Bronchial epithelial cell (primary cell): ENCODE results near the gene FAM3D. TPM values are rescaled to one million over a fixed set of nuclear protein-coding genes. Genes with fewer than 3 reads are reported as not detected.

Experiments used
- DNase-seq: peaks from one replicate; pipeline ENCODE4 v3.0.0-alpha.2; 2010; ENCODE audit warnings: low read depth
- FAIRE-seq: peaks from 2 replicates; lab custom pipeline; 2011; peaks lifted over from hg19 to GRCh38; lab: Jason Lieb, UNC
- H3K27me3 ChIP-seq: 2 replicates; pipeline ENCODE4 v1.5.1; 2011; ENCODE audit warnings: low read length; ENCODE audit not compliant: control insufficient read depth, insufficient read depth
- H3K36me3 ChIP-seq: 2 replicates; pipeline ENCODE4 v1.5.1; 2011; ENCODE audit warnings: low read length; ENCODE audit not compliant: control insufficient read depth, insufficient read depth
- H3K4me3 ChIP-seq: 2 replicates; pipeline ENCODE4 v1.5.1; 2011; ENCODE audit warnings: mild to moderate bottlenecking, low read depth, low read length, control low read depth
- CTCF ChIP-seq: IDR thresholded peaks from 2 replicates; pipeline ENCODE4 v1.5.1; 2011; ENCODE audit warnings: mild to moderate bottlenecking, moderate library complexity, low read length, control low read depth, inconsistent platforms; ENCODE audit not compliant: insufficient read depth, severe bottlenecking
- total RNA-seq: library from RNA; depleted of rRNA; stranded (reverse); fragments of >200 nt; gene quantifications from 2 replicates; pipeline ENCODE4 v1.2.1, GENCODE V29; 2014

FAM3D gene
- total RNA-seq, 1 donor from 2014 or later, result 5.3 TPM

DNA sequence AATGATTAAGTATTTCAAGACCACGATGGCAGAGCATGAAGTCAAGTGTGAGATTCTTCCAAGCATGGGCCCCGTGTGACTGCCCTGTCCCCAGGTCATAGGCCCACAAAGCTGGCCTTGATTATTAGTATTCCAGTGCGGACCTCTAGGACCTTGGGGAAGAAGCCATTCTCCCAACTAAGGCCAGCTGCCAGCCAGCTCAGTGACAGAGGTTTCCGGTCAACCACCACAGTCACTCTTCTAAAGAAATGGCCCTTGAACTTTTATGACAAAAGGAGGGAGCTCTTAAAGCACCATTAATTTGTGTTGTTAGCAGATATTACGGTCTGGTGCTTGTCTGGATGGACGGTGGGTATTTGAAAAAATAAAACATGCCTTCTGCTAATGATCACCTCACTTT is 28.0 kb downstream of the FAM3D start:
- DNase-seq, result no peak
- no peak for FAIRE-seq

DNA sequence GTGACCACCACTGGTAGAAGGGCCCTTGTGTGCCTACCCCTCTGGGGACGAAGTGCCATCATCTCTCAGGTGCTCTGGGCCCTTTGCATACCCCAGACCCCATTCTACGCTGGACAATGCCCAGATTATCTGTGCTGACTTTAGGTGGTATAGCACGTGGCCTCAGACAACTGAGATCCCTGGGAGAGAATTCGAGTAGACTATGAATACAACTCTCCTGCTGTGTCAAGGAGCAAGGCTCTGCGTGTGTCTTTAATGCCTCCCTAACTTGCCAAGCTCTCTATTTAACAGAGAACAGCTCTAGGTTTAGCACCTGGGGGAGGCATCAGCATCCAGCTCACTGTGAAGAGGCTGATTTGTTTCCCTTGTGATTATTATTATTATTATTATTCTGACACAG is 29.1 kb downstream of the FAM3D start:
- no peak for FAIRE-seq
- no peak overlapping the region for H3K4me3 ChIP-seq
- H3K36me3 ChIP-seq, result no peaks in the 10 kb centered on the region
- no peak for DNase-seq
- TF ChIP-seq CTCF, result no peak
- no peaks in the 10 kb centered on the region for H3K27me3 ChIP-seq

More for the DNA sequence above, 28.0 kb downstream of the FAM3D start:
- TF ChIP-seq CTCF, result no peak
- Histone ChIP-seq H3K36me3 (no peaks in the 10 kb centered on the region), H3K27me3 (no peaks in the 10 kb centered on the region), H3K4me3 (no peak overlapping the region)

DNA sequence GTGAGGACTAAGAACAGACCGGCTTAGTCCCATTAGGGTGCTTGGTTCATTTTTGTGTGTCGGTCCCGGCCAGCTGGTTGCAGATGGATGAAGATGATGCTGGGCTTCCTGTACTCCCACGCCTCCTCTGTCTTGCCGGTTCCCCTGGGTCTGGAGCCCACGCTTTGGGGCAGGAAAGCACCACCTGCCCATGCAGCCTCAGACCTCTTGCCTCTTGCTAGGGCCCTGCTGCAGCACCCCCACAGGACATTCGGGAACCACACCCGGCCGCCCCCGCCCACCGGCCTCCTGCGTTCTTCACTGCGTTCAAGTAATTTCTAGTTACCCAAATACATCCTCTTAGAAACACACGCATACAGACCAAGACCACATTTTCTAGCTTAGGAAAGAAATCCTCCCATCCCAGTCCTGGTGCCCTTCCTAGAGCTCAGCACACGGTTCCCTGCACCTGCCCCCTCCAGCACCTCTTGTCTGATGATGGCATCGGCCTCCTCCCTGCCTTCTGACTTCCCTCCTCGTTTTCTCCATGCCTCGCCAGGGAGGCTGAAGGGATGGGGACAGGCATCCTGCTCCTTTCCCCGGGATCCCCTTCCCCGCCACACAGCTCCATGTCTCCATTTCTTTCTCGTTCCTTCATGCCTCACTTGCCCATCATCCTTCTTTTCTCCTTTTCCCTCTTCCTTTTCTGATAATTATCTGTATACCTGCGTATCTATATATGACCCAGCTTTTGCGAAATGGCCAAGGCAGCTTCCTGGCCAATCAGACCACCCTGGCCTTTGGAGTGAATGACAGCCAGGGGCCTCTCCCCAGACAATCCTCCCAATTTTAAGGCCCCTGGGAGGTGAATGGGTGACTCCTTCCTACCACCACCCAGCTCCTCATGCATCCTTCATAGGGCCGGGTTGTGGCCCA is 30.9 kb downstream of the FAM3D start:
- Histone ChIP-seq H3K4me3 (no peak overlapping the region), H3K36me3 (no peaks in the 10 kb centered on the region), H3K27me3 (no peaks in the 10 kb centered on the region)
- FAIRE-seq, result no peak
- TF ChIP-seq CTCF, result no peak
- DNase-seq, result no peak

DNA sequence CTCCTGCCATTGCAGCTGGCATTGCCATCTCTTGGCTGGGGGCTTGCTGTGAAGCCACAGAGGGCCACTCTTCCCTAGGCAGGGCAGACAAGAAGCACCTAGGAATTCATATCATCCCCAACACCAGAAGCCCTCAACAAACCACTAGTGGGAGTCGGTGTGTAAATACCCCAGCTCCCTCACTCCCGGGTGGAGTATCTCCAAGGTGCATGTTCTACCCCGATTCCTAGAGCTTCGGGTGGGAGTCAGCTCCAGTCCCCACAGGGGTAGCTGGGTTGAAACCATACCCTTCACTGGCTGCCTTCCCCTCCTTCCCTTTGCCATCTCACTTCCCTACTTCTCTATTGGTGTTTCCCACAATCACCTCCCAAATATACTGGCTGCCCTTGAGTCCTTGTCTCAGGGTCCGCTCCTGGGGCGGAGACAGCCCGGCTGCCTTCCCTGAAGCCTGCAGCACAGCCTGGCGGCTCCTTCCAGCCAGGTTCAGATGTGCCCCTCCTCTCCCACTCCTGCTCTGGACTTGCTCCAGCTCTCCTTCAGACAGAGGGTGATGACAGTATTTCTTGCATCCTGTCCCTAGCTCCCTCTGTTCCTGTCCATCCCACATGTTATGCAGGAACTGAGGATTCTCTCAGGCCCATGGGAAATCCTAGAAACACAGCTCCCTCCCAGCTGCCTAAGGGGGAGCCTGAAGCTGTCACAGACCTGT is 33.3 kb downstream of the FAM3D start:
- TF ChIP-seq CTCF, result no peak
- DNase-seq, result no peak
- Histone ChIP-seq H3K4me3 (no peak overlapping the region), H3K27me3 (no peaks in the 10 kb centered on the region), H3K36me3 (no peaks in the 10 kb centered on the region)
- FAIRE-seq, result no peak

- H3K36me3 ChIP-seq, result no peaks in the 10 kb centered on the region
- FAIRE-seq, result no peak
- no peak overlapping the region for H3K4me3 ChIP-seq
- DNase-seq, result no peak
- TF ChIP-seq CTCF, result no peak
- H3K27me3 ChIP-seq, result no peaks in the 10 kb centered on the region
Measured at GRCh38 chr3:58631742-58632141, 34.8 kb downstream of the FAM3D start.
